H1 (cell line): ENCODE measurements around the gene MYOM1. TPM values are rescaled to one million over a fixed set of nuclear protein-coding genes. Genes with fewer than 3 reads are reported as not detected.

ENCODE experiments used
- CHD7 ChIP-seq: fragments of 300-600 bp; sonication (generic); IDR thresholded peaks from 2 replicates; pipeline ENCODE4 v1.7.1; 2012; ENCODE audit warnings: low read length, moderate library complexity, mild to moderate bottlenecking, inconsistent platforms; ENCODE audit not compliant: insufficient replicate concordance
- polyA plus RNA-seq, 7 experiments: library from polyadenylated mRNA; depleted of rRNA in 3 of 7; stranded (reverse) in 5 of 7; unstranded in 2 of 7; fragments of >200 nt in 5 of 7; fragments of 200-250 nt in 2 of 7; gene quantifications; 1 replicate in 5 of 7; 2 replicates in 1 of 7; 4 replicates in 1 of 7; pipeline versions ENCODE4 v1.2.1 to v1.2.3, GENCODE V29; 2011 to 2013; ENCODE audit warnings: missing spikeins in 2 of 7, mixed read lengths in 2 of 7
- total RNA-seq: library from RNA; stranded (reverse); fragmentation: NEBNext Ultra II Directional; extraction: Animal tissue kit (Norgen Biotek cat#: 25700); gene quantifications from 2 replicates; pipeline ENCODE4 v1.2.1, GENCODE V29; 2021

MYOM1 gene
- total and polyA plus RNA-seq, 2 of the 8 experiments (the other 6 are each of a cell fraction or from before 2014, with no cell fraction given), result 0.06 to 0.32 TPM

- no peak for TF ChIP-seq CHD7
Observed at GRCh38 chr18:3121259-3121658, 98.5 kb downstream of the MYOM1 start (continued).
